IPS-NIHi11 (cell line): ENCODE measurements around the gene FCRL4.
"Not testable (repeated sequence)": the region's sequence is repeated elsewhere in the genome, so short reads cannot be mapped to it uniquely, and the experiment has no call there.

Experiments
- DNase-seq: peaks from one replicate; pipeline ENCODE4 v3.0.0; 2012; ENCODE audit warnings: mixed read lengths, low spot score

FCRL4 gene

GRCh38 chr1:157551694-157552693 is 45.9 kb downstream of the FCRL4 start, which contains the start of gene FCRL5:
FCRL5 (minus strand) TSS chr1:157552515; CDS start chr1:157552362, 153 bp downstream.
- no peak for DNase-seq

- not testable (repeated sequence) for DNase-seq
Observed at GRCh38 chr1:157548081-157548480, 49.8 kb downstream of the FCRL4 start.

GRCh38 chr1:157542676-157543075 is 55.2 kb downstream of the FCRL4 start:
- no peak for DNase-seq

- DNase-seq = no peak
Observed at GRCh38 chr1:157540852-157541251, 57.0 kb downstream of the FCRL4 start.

- DNase-seq = peak; percentile 17
Observed at GRCh38 chr1:157540160-157540748, 57.6 kb downstream of the FCRL4 start.

- DNase-seq = no peak
Observed at GRCh38 chr1:157539568-157539967, 58.3 kb downstream of the FCRL4 start.

- DNase-seq = no peak
Observed at GRCh38 chr1:157532569-157532968, 65.3 kb downstream of the FCRL4 start.

- DNase-seq = no peak
Observed at GRCh38 chr1:157523774-157524493, 74.0 kb downstream of the FCRL4 start.
